Left ventricle myocardium superior (tissue), 1 donor: ENCODE results near the gene ARL16. TPM values are rescaled to one million over a fixed set of nuclear protein-coding genes. Genes with fewer than 3 reads are reported as not detected.

Source experiments
- microRNA-seq: library from miRNA; unstranded; fragments of <30 nt; microRNA quantifications from one replicate; pipeline ENCODE4 v1.2.0, GENCODE V29; 2020; ENCODE audit warnings: borderline number of aligned reads
- total RNA-seq: library from RNA; stranded (reverse); fragmentation: NEBNext Ultra II Directional; extraction: Animal tissue kit (Norgen Biotek cat#: 25700); gene quantifications from one replicate; pipeline ENCODE4 v1.2.1, GENCODE V29; 2021
- donor health status: DM: no; HTN: yes; CAD: no; lungs with severe emphysema.

Gene ARL16
- total RNA-seq, 1 donor from 2014 or later = 12.0 TPM

Small RNAs within 50 kb of the gene (microRNA-seq; reads per million reads assigned to microRNA genes)
- not detected for gene MIR6786

Other genes starting within 250 kb of the ARL16 start
- 357 TPM for gene ACTG1, start 171.0 kb downstream of the ARL16 start, total RNA-seq
- 0.50 TPM for gene FSCN2, start 155.4 kb downstream of the ARL16 start, total RNA-seq
- 15.4 TPM for gene FAAP100, start 131.4 kb downstream of the ARL16 start, total RNA-seq
- gene NPLOC4, start 46.7 kb downstream of the ARL16 start, total RNA-seq = 86.4 TPM
- gene TSPAN10, start 46.6 kb downstream of the ARL16 start, total RNA-seq = not detected
- not detected for gene PDE6G, start 27.3 kb downstream of the ARL16 start, total RNA-seq
- 12.4 TPM for gene OXLD1, start 17.2 kb downstream of the ARL16 start, total RNA-seq
- gene CCDC137, start 17.1 kb downstream of the ARL16 start, total RNA-seq = 6.2 TPM
- gene HGS, start 214 bp upstream of the ARL16 start, total RNA-seq = 42.1 TPM
- gene MRPL12, start 19.6 kb upstream of the ARL16 start, total RNA-seq = 184 TPM
- 8.6 TPM for gene SLC25A10, start 28.5 kb upstream of the ARL16 start, total RNA-seq
- gene GCGR, start 120.4 kb upstream of the ARL16 start, total RNA-seq = not detected
- gene MCRIP1, start 149.5 kb upstream of the ARL16 start, total RNA-seq = 103 TPM
- 0.67 TPM for gene PPP1R27, start 151.3 kb upstream of the ARL16 start, total RNA-seq
- gene P4HB, start 176.7 kb upstream of the ARL16 start, total RNA-seq = 362 TPM
- 114 TPM for gene ARHGDIA, start 187.5 kb upstream of the ARL16 start, total RNA-seq
- gene ALYREF, start 207.8 kb upstream of the ARL16 start, total RNA-seq = 32.0 TPM
- gene ANAPC11, start 207.9 kb upstream of the ARL16 start, total RNA-seq = 173 TPM
- 0.69 TPM for gene NPB, start 218.4 kb upstream of the ARL16 start, total RNA-seq
- 28.4 TPM for gene PCYT2, start 227.6 kb upstream of the ARL16 start, total RNA-seq
- 6.3 TPM for gene SIRT7, start 234.4 kb upstream of the ARL16 start, total RNA-seq
- gene MAFG, start 243.9 kb upstream of the ARL16 start, total RNA-seq = 27.5 TPM